Stimulated activated CD4-positive, alpha-beta T cell treated with anti-CD3 and anti-CD28 coated beads, Interleukin-1b, Interleukin-23, amount 100 ng/mL, for 48 hours (primary cell): ENCODE measurements around the gene ERC2.

Source experiments
- DNase-seq: peaks from one replicate; pipeline ENCODE4 v3.0.0-alpha.2; 2020

ERC2 gene

GRCh38 chr3:55559500-55560423, 908.5 kb downstream of the ERC2 start:
- DNase-seq, result no peak

DNA sequence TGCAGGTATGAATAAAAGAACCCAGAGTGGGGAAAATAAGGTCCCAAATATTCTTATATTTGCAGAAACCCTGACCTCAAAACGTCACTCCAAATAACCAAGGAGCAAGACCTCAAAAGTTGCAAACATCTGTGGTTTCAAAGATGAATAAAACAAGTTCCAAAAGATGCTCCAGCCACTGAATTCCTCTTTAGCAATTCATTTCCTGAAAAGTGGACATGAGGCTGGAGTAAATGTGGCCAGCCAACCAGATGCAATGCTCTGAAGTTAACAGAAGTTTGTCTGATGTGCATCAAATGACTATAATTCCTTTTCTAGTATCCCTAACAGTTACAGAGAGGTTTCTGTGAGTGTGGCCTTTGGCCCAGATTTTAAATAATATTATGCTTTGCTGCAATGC, 910.0 kb downstream of the ERC2 start:
- DNase-seq, result no peak

DNA sequence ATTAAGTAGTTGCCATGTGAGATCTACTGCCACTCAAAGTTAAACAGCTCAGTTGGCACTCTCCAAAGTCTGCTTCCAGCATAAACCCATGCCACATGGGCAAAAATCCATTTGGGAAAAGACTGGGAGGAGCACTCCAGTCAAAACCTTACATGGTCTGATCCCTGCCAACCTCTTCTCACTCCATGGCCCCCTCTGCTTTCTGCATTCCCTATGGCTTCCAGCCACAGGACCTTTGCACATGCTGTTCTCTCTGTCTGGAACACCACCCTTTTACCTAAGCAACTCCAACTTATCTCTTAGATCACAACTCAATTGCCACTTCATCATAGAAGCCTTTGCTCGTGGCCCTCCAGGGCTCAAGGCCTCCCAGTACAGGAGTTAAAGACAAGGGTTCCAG, 910.7 kb downstream of the ERC2 start:
- DNase-seq, result no peak

- DNase-seq, result no peak
Measured at GRCh38 chr3:55556619-55557537, 911.4 kb downstream of the ERC2 start.

- DNase-seq, result no peak
Measured at GRCh38 chr3:55555873-55556618, 912.2 kb downstream of the ERC2 start.

DNA sequence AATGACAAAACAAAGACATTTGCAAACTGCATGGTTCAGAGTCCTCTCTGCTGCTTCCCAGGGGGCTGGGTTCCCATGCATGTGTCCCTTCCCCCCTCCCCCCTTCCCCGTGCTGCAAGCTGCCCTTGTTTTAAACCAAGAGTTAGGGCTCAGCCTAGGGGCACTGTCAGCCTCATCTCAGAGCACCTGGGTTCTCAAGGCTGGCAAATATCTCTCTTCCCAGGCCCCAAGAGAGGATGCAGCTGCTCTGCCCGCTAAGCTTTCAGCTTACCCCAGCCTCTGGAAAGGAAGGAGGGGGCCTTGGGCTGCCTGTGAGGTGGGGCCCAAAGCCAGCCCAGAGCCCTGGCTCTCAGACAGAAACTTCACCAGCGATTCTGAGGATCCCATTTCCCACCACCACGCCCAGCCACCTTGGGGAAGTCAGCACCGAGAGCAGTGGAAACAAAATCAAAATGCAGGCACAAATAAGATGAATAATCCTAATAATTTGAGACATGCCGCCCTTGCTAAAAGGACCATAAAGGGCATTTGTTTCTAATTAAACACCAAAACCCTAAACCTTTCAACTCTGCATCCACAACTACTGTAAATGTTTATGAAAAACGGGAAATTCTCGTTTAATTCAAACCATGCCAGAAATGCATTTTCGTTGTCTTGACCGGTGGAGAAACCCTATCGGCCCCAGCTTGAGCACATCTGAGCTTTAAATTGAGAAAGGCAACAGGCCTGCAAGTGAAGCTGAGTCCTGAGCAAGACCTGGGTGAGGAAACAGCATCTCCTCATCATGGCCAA, 913.4 kb downstream of the ERC2 start:
- no peak for DNase-seq

DNA sequence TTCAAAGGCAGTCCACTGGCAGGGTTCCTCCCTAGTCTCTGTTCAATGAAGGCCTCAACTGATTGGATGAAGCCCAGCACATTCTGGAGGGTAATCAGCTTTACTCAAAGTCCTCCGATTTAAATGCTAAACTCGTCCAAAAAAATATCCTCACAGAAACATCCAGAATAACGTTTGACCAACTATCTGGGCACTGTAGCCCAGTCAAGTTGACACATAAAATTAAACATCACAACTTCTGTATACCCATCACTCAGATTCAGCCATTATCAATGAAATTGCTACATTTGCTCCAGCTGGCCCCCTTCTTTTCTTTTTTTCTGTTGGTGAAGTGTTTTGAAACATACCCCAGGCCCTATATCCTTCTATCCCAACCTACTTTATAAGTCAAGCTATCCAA, 916.6 kb downstream of the ERC2 start:
- DNase-seq, result no peak

GRCh38 chr3:55549177-55549576, 919.1 kb downstream of the ERC2 start:
- DNase-seq, result no peak

DNA sequence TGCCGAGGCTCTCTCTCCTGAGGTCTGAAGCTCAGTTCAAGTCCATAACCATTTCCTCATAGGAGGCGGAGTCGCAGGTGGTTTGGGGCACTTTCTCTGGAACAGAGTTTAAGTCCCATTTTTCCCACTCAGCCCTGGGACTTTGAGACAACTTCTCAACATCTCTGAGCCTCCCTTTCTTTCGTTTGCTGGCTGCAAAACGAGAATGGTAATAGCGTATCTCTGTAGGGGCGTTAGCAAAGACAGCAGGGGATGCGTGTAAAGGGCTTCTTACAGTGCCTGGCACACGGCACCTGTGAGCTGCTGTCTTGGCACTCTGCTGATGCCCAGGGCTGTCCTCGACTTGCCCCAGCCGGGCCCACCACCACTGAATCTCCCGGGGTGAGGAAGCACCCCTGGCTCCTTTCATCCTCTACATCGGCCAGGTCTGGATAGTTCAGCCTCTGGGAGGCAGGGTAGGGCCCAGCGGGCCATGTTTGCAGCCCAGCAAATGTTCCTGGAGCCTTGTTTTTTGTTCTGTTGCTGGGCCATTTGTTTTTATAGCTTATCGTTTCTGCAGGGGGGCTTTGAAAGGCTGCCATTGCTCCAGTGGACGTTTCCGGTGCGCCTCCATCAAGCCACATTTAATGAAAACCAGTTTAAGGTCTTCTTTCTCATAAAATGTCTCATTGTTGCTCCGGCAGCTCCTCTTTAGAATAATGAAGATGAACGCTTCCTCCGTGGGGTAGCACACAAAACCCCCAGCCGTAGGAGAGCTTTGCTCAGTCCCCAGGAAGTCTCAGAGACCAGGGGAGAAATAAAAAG, 921.2 kb downstream of the ERC2 start:
- DNase-seq, result no peak

DNA sequence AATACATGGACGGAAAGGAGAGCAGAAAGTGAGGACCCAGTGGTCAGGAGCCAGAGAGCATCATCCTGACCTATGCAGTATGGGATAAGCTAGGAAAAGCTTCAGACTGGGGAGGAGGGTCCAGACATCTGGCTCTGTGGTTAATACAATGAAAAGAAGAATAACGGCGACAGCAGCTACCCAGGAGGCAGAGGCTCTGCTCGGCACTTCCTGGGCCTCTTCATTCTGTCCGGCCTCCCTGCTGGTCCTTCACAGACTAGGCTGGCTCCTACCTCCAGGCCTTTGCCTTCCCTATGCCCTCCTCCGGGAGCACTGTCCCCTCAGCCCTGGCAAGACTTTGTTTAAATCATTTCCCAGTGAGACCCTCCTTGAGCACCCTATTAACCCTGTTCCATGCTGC, 922.3 kb downstream of the ERC2 start:
- DNase-seq, result no peak

DNA sequence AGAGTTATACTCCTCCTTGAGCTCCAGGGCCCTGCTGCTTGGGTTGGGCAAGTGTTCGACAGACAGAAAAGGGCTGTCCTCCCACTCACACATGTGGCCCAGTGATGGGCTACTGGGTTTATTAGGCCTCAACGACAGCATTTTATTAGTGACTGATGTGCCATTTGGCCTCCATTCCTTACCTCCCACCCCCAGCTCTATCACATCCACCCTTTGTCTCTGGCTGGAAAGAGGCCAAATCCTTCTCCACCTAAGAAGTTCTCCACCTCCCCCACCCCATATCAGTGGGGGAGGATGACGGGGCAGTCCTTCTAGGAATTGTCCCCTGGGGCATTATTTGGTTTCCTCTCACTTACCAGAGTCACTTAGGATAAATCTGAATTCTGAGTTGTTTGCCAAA, 924.0 kb downstream of the ERC2 start:
- DNase-seq, result no peak

- no peak for DNase-seq
Measured at GRCh38 chr3:55543181-55543614, 925.1 kb downstream of the ERC2 start.

DNA sequence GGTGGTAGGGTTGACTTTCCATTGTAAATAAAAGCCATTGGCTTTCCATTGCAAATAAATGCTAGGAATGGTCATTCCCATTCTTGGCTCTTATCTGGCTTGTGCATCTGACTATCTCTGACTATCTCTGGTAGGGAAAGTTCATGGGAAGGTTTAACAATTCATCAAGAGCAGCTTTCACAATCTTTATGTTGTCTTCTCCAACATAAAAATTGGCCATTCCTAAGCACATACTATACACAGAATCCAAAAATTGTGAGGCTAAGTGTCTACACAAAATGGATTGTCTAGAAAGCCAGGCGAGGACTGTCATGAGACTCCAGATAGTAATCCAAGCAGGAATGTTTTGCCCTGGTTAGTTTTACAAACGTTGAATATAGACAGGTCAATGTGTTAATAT, 926.8 kb downstream of the ERC2 start:
- no peak for DNase-seq

- DNase-seq, result no peak
Measured at GRCh38 chr3:55541016-55541415, 927.3 kb downstream of the ERC2 start.

DNA sequence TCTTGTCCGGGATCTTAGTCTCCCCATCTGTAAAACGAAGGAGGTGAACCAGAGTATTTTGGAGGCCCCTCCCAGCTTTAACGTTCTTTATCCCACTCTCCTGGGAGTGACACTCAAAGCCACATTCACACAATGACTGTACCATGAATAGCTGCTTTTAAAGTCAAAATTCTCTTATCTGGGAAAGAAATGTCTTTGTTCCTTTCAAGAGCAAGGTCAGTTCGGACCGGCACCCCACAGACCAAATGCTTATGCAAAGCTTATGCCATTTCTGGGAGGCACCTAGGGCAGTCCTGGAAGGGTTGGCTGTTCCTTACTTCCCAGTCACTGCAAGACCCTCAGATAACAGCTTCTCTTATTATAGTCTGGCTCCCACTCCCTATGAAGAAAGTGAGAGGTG, 927.7 kb downstream of the ERC2 start:
- no peak for DNase-seq

DNA sequence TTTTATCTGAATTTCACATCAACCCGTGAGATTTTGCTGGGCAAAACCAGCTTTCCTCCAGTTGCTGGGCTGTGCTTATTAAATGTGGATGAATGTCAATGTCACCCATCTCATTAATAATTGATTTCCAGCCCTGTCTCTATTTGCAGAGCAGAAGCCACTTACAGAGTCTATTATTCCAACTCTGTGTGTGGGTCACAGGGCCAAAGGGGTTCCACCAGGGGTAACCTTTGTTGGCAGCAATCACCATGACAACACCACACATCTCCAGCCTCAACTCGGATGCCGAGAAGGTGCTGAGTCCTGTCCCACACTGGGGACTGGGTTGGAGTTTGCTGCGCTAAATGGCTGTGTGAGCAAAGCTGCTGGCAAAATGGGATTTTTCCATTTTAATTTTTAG, 930.1 kb downstream of the ERC2 start:
- no peak for DNase-seq

DNA sequence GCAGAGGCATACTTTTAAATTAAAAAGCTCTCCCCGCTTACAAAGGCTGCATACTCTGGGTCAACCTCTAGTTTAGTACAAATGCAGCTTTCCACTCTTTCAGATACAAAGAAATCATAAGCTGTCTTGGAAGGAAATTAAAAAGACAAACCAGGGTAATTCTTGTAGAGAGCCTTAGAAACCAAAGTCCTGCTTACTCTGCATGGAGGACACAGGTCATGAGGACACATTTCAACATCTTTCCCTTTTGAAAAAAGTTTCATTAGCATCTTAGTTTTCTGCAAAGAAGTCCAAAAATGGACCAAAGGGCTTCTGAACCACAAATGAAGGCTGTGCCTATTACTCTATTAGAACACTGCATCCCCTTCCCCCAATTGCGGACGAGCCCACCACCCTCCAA, 930.7 kb downstream of the ERC2 start:
- DNase-seq, result no peak

DNA sequence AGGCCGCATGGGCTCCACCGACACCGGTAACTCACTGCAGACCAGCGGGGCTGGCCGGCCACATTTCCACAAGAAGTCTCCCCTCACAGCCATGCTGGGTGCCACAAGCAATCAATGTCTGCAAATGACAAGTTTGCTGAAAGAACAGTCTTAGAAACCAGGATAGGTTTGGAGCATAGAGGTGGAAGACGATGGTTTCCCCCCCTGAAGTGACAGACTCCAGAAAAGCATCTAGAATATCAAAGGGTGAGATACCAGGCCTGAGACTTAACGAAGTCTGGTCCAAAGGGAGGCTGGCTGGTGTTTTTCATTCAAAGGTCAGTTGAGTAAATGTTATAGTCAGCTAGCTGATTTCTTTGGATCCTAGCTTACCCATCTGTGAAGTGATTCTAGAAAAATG, 931.1 kb downstream of the ERC2 start:
- no peak for DNase-seq

DNA sequence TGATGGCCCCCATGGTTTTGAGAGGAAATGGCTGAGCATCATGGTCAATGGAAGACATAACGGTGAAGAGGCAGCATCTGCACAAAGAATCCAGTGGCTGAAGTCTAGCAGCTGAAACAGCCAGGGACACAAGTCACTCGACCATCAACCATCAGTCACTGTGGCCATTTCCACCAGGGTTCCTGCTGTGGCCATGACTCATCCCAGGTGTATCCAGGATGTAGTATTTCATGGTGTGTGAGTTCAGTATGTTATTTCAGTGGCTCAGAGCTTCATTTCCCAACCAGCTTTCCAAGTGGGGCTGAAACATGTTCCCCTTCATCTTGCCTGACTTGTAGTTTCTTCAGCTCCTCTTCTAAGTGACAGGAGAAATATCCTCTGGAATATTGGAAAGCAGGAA, 933.4 kb downstream of the ERC2 start:
- DNase-seq, result no peak

DNA sequence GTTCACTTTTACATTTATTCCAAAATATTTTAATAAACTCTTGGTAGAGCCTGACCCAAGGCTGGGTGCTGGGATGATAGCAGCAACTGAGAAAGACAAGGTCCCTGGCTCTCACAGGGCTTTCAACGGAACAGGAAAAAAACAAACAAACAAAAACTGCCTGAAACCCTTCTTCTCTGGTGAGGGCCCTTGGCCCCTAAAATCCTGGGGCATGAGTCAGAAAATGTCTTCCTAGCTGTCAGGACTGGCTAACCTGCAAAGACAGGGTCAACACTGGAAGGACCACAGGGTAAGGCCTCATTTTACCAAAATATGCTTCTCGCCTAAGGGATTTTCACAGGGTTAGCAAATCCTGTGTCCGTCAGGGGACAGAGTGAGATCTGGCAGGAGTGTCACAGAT, 935.5 kb downstream of the ERC2 start:
- DNase-seq, result no peak

DNA sequence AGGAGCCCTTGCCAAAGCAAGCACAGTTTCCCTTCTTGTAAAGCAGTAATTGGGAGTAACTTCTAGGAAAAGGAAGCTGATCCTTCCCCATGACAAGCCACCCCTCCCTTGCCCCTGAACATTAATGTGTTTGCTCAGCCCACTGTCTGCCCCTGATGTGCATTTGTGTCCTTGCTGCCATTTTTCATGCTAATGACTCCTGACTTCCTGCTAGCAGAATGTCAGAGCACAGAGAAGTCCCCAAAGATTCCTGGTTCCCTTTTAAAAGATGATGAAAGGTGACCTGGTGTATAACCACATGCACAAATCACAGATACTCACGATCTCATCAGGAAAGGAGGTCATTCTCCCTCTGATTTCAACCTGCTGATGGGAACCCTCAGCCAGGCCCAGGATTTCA, 936.9 kb downstream of the ERC2 start:
- DNase-seq, result no peak
